Measurements from ENCODE around the gene CUL1. TPM values are rescaled to one million over a fixed set of nuclear protein-coding genes. Genes with fewer than 3 reads are reported as not detected.
A peak's percentile ranks its signal among the peaks of the same experiment; 100 is the strongest.

The CUL1 gene
- total RNA-seq, 1 donor from 2014 or later, result 40.5 TPM

DNA sequence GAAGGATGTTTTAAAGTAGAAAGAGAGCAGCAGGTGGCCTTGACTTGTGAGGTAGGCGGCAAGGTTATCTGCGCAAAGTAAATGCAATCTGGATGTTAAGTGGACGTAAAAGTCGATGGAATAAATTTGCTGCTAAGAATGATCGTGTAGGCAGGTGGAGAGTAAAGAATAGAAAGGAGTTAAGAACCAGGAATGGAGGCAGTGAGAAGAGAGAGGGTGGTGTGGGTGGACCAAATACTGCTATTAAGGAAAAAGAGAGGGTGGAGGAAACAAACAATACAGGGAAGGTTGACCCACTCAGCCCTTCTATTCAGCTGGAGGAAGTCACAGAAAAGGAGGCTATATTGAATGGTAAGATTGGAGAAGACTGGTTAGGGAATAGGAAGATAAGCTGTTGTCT, 1.9 kb upstream of the CUL1 start:
- Histone ChIP-seq H3K27me3 (ENCODE audit: control insufficient read depth, insufficient read depth, low read length) (no peaks in the 10 kb centered on the region), H3K36me3 (ENCODE audit: control insufficient read depth, insufficient read depth, low read length) (no peaks in the 10 kb centered on the region), H3K4me3 (ENCODE audit: low read depth, low read length) (no peak overlapping the region)
- FAIRE-seq, result no peak
- TF ChIP-seq, protein P1, sequence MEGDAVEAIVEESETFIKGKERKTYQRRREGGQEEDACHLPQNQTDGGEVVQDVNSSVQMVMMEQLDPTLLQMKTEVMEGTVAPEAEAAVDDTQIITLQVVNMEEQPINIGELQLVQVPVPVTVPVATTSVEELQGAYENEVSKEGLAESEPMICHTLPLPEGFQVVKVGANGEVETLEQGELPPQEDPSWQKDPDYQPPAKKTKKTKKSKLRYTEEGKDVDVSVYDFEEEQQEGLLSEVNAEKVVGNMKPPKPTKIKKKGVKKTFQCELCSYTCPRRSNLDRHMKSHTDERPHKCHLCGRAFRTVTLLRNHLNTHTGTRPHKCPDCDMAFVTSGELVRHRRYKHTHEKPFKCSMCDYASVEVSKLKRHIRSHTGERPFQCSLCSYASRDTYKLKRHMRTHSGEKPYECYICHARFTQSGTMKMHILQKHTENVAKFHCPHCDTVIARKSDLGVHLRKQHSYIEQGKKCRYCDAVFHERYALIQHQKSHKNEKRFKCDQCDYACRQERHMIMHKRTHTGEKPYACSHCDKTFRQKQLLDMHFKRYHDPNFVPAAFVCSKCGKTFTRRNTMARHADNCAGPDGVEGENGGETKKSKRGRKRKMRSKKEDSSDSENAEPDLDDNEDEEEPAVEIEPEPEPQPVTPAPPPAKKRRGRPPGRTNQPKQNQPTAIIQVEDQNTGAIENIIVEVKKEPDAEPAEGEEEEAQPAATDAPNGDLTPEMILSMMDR (IDR thresholded peaks at IDR 0.05; ENCODE audit: insufficient read depth, low read length, severe bottlenecking), result no peak
- DNase-seq (ENCODE audit: low read depth), result no peak

- peak; percentile 39 for DNase-seq (ENCODE audit: low read depth)
- TF ChIP-seq, protein P1 (IDR thresholded peaks at IDR 0.05; ENCODE audit: insufficient read depth, low read length, severe bottlenecking), result no peak
- H3K27me3 ChIP-seq (ENCODE audit: control insufficient read depth, insufficient read depth, low read length), result no peaks in the 10 kb centered on the region
- no peak for FAIRE-seq
- no peaks in the 10 kb centered on the region for H3K36me3 ChIP-seq (ENCODE audit: control insufficient read depth, insufficient read depth, low read length)
- peak overlapping the region; percentile 79 for H3K4me3 ChIP-seq (ENCODE audit: low read depth, low read length)
These were observed 1.3 kb upstream of the CUL1 start for GRCh38 chr7:148697256-148698006.

DNA sequence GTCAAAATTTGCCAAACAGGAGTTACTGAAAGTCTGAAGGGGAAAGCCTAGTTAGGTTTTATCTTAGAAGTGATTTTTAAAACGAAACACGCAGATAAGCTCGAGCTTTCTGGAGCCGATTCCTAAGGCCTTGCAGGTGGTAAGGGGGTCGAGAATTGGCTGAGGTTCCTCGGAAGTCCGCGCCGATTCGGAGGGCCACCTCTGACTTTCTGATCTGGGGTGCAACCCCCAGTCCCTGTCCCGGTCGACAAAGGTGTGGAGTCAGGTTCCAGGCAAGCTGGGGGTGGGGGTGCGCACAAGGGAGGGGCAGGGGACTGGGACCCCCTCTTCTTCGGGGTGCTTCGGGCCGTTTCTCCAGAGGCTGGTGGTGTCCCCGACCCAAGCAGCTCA, 701 bp upstream of the CUL1 start:
- Histone ChIP-seq H3K36me3 (ENCODE audit: control insufficient read depth, insufficient read depth, low read length) (no peaks in the 10 kb centered on the region), H3K27me3 (ENCODE audit: control insufficient read depth, insufficient read depth, low read length) (no peaks in the 10 kb centered on the region), H3K4me3 (ENCODE audit: low read depth, low read length) (peak overlapping the region; percentile 79)
- DNase-seq (ENCODE audit: low read depth) (no peak), FAIRE-seq (no peak)
- TF ChIP-seq, protein P1 (IDR thresholded peaks at IDR 0.05; ENCODE audit: insufficient read depth, low read length, severe bottlenecking), result no peak

- H3K4me3 ChIP-seq (ENCODE audit: low read depth, low read length), result peak overlapping the region; percentile 79
- TF ChIP-seq, protein P1 (IDR thresholded peaks at IDR 0.05; ENCODE audit: insufficient read depth, low read length, severe bottlenecking), result no peak
- no peaks in the 10 kb centered on the region for H3K27me3 ChIP-seq (ENCODE audit: control insufficient read depth, insufficient read depth, low read length)
- no peaks in the 10 kb centered on the region for H3K36me3 ChIP-seq (ENCODE audit: control insufficient read depth, insufficient read depth, low read length)
- DNase-seq (ENCODE audit: low read depth) (no peak), FAIRE-seq (no peak)
These were observed 500 bp downstream of the CUL1 start for GRCh38 chr7:148699024-148699781.

DNA sequence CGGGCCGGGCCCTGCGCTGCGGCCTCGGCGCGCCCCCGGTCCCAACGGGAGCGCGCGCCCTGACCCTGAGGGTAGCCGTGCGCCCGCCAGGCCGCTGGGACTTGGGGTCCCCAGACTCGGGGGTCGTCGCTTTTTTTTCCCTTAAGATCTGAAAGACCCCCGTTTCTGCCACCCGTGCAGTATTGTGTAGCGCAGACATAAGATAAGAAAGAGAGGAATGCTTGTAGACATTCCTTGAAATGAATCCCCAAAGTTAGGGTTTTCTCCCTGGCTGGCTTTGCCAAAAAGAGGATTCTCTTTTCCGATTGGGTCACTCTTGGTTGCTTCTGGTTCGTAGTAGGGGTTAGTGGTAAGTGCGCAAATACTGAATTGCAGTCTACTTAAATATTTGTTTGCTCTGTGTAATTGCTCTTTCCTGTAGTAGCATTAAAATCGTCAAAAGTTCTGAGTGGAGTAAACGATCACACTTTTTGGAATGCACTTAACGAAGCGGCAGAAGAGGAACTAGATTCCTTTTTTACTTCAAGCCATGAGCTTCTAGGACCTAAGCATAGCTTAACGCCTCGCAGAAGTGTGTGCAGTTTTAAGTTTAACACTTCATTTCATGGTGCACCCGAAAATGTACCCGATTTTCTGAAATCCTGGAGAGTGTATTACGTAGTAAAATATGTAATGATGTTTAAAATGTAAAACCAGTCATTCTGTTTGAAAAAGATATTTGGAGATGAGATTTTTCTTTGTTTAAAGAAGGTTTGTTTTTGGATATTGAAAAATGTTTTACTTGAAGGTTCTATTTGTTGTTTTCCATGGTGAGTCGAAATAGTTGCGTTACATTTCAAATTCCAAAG, 1.3 kb downstream of the CUL1 start:
- no peak for DNase-seq (ENCODE audit: low read depth)
- TF ChIP-seq, protein P1 (IDR thresholded peaks at IDR 0.05; ENCODE audit: insufficient read depth, low read length, severe bottlenecking), result no peak
- Histone ChIP-seq H3K36me3 (ENCODE audit: control insufficient read depth, insufficient read depth, low read length) (no peaks in the 10 kb centered on the region), H3K4me3 (ENCODE audit: low read depth, low read length) (peak overlapping the region; percentile 79), H3K27me3 (ENCODE audit: control insufficient read depth, insufficient read depth, low read length) (no peaks in the 10 kb centered on the region)
- FAIRE-seq, result no peak

Measured in bronchial epithelial cell (primary cell).